HepG2 (cell line): Measurements from ENCODE around the gene CCDC150. TPM values are rescaled to one million over a fixed set of nuclear protein-coding genes. Genes with fewer than 3 reads are reported as not detected.

Experiments
- AHDC1 ChIP-seq: sonication (generic); formaldehyde crosslinking; IDR thresholded peaks from 2 replicates; pipeline ENCODE4 v1.5.1; 2020; ENCODE audit warnings: mild to moderate bottlenecking, missing genetic modification reagents, borderline replicate concordance
- ATAD3A ChIP-seq: sonication (generic); formaldehyde crosslinking; IDR thresholded peaks from 2 replicates; pipeline ENCODE4 v1.4.0; 2020; ENCODE audit warnings: missing genetic modification reagents
- CREB1 ChIP-seq, 2 experiments: fragments of 450-650 bp in 1 of 2; IDR thresholded peaks; 2 replicates each; pipeline ENCODE4 v1.6.1; 2016 to 2017; ENCODE audit warnings: control low read depth in 1 of 2, mild to moderate bottlenecking in 1 of 2, missing compliant biosample characterization in 1 of 2, missing genetic modification characterization in 1 of 2
- DNMT1 ChIP-seq: sonication (generic); formaldehyde crosslinking; IDR thresholded peaks from 2 replicates; pipeline ENCODE4 v1.5.1; 2020; ENCODE audit warnings: mild to moderate bottlenecking, missing genetic modification reagents
- IRX3 ChIP-seq: sonication (generic); formaldehyde crosslinking; IDR thresholded peaks from 2 replicates; pipeline ENCODE4 v1.8.1; 2023; ENCODE audit warnings: mild to moderate bottlenecking, low read depth, missing genetic modification reagents, borderline replicate concordance
- KDM4B ChIP-seq: sonication (generic); formaldehyde crosslinking; IDR thresholded peaks from 2 replicates; pipeline ENCODE4 v1.4.0; 2020; ENCODE audit warnings: missing genetic modification reagents
- KLF15 ChIP-seq: sonication (generic); formaldehyde crosslinking; IDR thresholded peaks from 2 replicates; pipeline ENCODE4 v1.8.1; 2023; ENCODE audit warnings: borderline replicate concordance, mild to moderate bottlenecking, inconsistent platforms, missing genetic modification reagents, mixed read lengths
- MXD4 ChIP-seq: IDR thresholded peaks from 2 replicates; pipeline ENCODE4 v1.6.1; 2016; ENCODE audit warnings: mild to moderate bottlenecking, missing biosample characterization, missing genetic modification reagents
- NFYB ChIP-seq: sonication (generic); formaldehyde crosslinking; IDR thresholded peaks from 2 replicates; pipeline ENCODE4 v1.4.0; 2020; ENCODE audit warnings: missing genetic modification reagents
- RFXANK ChIP-seq: IDR thresholded peaks from 2 replicates; pipeline ENCODE4 v1.6.1; 2016
- SCMH1 ChIP-seq: sonication (generic); formaldehyde crosslinking; IDR thresholded peaks from 2 replicates; pipeline ENCODE4 v1.9.0; 2021; ENCODE audit warnings: missing genetic modification reagents, mild to moderate bottlenecking, borderline replicate concordance
- SKI ChIP-seq: fragments of 450-650 bp; IDR thresholded peaks from one replicate; pipeline ENCODE4 v1.6.1; 2018; ENCODE audit warnings: mild to moderate bottlenecking; ENCODE audit not compliant: partially characterized antibody
- polyA plus RNA-seq, 8 experiments: library from polyadenylated mRNA; depleted of rRNA in 3 of 8; stranded (reverse) in 7 of 8; unstranded in 1 of 8; fragments of >200 nt; fragmentation: Illumina TruSeq in 4 of 8; extraction: Trizol in 4 of 8; gene quantifications; 2 replicates each; pipeline versions ENCODE4 v1.2.1 to v1.2.3, GENCODE V29; 2011 to 2016; ENCODE audit warnings: low read depth in 4 of 8, missing spikeins in 1 of 8, mixed read lengths in 1 of 8; ENCODE audit not compliant: insufficient read depth in 1 of 8
- total RNA-seq, 5 experiments: library from RNA; depleted of rRNA; stranded (reverse); fragments of >200 nt; fragmentation: Illumina TruSeq; extraction: Trizol; gene quantifications; 2 replicates each; pipeline ENCODE4 v1.2.3, GENCODE V29; 2016; ENCODE audit warnings: low read depth in 1 of 5
- TF ChIP-seq, protein P1 (sequence below): sonication (generic); formaldehyde crosslinking; IDR thresholded peaks from 2 replicates; pipeline ENCODE4 v1.9.0; 2021; ENCODE audit warnings: missing genetic modification reagents, borderline replicate concordance

The CCDC150 gene
- total and polyA plus RNA-seq, 2 of the 13 experiments (the other 11 are each of a cell fraction or from before 2014, with no cell fraction given), result 14.9 to 32.6 TPM

GRCh38 chr2:196719110-196719872 lies 79.8 kb downstream of the CCDC150 start (continued):
- TF ChIP-seq, protein P1, sequence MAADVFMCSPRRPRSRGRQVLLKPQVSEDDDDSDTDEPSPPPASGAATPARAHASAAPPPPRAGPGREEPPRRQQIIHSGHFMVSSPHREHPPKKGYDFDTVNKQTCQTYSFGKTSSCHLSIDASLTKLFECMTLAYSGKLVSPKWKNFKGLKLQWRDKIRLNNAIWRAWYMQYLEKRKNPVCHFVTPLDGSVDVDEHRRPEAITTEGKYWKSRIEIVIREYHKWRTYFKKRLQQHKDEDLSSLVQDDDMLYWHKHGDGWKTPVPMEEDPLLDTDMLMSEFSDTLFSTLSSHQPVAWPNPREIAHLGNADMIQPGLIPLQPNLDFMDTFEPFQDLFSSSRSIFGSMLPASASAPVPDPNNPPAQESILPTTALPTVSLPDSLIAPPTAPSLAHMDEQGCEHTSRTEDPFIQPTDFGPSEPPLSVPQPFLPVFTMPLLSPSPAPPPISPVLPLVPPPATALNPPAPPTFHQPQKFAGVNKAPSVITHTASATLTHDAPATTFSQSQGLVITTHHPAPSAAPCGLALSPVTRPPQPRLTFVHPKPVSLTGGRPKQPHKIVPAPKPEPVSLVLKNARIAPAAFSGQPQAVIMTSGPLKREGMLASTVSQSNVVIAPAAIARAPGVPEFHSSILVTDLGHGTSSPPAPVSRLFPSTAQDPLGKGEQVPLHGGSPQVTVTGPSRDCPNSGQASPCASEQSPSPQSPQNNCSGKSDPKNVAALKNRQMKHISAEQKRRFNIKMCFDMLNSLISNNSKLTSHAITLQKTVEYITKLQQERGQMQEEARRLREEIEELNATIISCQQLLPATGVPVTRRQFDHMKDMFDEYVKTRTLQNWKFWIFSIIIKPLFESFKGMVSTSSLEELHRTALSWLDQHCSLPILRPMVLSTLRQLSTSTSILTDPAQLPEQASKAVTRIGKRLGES (CRISPR knock-in tag), result no peak
- no peak for TF ChIP-seq KLF15 (CRISPR knock-in tag)
- TF ChIP-seq DNMT1 (CRISPR knock-in tag), result no peak
- no peak for TF ChIP-seq MXD4 (CRISPR knock-in tag)
- TF ChIP-seq SKI, result no peak
- no peak for TF ChIP-seq RFXANK (CRISPR knock-in tag)
- no peak for TF ChIP-seq IRX3
- no peak for TF ChIP-seq ATAD3A (CRISPR knock-in tag)
- TF ChIP-seq AHDC1, result no peak; the same call in 1 of the 2 replicates
- TF ChIP-seq KDM4B (CRISPR knock-in tag), result no peak
- no peak for TF ChIP-seq NFYB (CRISPR knock-in tag)
- no peak for TF ChIP-seq CREB1 (IDR thresholded peaks at IDR 0.05)
- 0 out of 2 replicates have a peak, but pooled peaks have one; percentile 49 for TF ChIP-seq CREB1 (CRISPR knock-in tag; IDR thresholded peaks at IDR 0.05)
- TF ChIP-seq SCMH1 (CRISPR knock-in tag), result no peak
